Endothelial cell of umbilical vein (primary cell): ENCODE results near the gene PCDH15.

ENCODE experiments used
- EZH2 ChIP-seq: IDR thresholded peaks from 2 replicates; pipeline ENCODE4 v1.6.1; 2012; ENCODE audit warnings: borderline replicate concordance, low read depth, mild to moderate bottlenecking, moderate library complexity, low read length, inconsistent platforms; ENCODE audit not compliant: severe bottlenecking
- MAX ChIP-seq: IDR thresholded peaks from 2 replicates; pipeline ENCODE4 v1.6.1; 2011; ENCODE audit not compliant: insufficient read depth, insufficient read length
- POLR2A ChIP-seq: IDR thresholded peaks from 2 replicates; pipeline ENCODE4 v1.6.1; 2012; ENCODE audit warnings: low read depth, mild to moderate bottlenecking, control low read depth, low read length
- POLR2AphosphoS5 ChIP-seq: IDR thresholded peaks from 2 replicates; pipeline ENCODE4 v1.6.1; 2012; ENCODE audit warnings: low read depth, mild to moderate bottlenecking, control low read depth, low read length, moderate library complexity; ENCODE audit not compliant: insufficient read depth
- TF ChIP-seq, protein P1 (sequence below), 2 donors: IDR thresholded peaks; 1 replicate in 1 of 2; 2 replicates in 1 of 2; pipeline ENCODE4 v1.5.1; 2011; ENCODE audit warnings: low read length in 2 of 2, mild to moderate bottlenecking in 2 of 2, moderate library complexity in 2 of 2, control low read depth in 1 of 2, inconsistent platforms in 1 of 2, low read depth in 1 of 2; ENCODE audit not compliant: insufficient read depth in 1 of 2; ENCODE audit errors: extremely low read depth in 1 of 2

DNA sequence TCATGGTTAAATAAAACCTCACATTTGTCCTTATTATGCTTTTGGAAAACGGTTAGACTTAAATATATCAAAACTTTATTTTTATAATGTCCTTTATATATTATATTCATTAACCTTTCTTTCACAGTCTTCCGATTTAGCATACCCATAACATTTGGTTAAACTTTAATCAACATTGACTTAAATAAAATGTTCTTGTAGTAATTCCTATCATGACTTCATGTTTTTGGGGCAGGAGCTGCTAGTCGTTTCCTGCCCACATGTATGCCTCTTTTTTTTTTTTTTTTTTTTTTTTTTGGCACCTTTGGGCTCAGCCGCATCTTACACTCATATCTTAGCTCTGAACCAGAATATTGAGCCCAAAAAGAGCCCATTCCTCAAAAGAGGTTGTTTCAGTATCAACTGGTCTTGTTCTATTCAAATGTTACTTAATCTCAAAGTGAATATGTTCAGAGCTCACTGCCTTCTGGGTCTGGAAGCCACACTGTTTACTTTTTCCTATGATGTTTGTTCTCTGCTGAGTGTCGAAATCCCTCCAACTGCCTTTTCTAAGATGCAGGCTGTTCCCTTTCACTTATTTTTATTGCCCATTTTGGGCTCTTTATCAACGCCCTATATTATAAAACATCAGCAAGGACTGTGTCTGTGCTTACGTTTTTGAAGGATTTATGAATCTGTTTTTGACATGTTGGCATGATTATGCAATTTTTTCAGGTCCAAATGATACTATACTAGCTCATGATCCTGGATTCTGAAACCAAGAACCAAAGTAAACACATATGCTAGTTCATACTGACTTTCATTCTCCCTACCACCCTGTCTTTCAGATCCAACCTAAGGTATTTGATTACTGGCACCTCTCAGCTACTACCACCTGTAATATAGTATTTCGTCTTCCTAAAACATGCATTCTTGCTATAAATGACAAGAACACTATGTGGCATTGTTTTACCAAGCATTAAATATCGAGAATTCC lies 914.4 kb downstream of the PCDH15 start:
- TF ChIP-seq POLR2A (no peak), EZH2 (no peak), MAX (no peak), POLR2AphosphoS5 (no peak)
- TF ChIP-seq, protein P1, sequence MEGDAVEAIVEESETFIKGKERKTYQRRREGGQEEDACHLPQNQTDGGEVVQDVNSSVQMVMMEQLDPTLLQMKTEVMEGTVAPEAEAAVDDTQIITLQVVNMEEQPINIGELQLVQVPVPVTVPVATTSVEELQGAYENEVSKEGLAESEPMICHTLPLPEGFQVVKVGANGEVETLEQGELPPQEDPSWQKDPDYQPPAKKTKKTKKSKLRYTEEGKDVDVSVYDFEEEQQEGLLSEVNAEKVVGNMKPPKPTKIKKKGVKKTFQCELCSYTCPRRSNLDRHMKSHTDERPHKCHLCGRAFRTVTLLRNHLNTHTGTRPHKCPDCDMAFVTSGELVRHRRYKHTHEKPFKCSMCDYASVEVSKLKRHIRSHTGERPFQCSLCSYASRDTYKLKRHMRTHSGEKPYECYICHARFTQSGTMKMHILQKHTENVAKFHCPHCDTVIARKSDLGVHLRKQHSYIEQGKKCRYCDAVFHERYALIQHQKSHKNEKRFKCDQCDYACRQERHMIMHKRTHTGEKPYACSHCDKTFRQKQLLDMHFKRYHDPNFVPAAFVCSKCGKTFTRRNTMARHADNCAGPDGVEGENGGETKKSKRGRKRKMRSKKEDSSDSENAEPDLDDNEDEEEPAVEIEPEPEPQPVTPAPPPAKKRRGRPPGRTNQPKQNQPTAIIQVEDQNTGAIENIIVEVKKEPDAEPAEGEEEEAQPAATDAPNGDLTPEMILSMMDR (IDR thresholded peaks at IDR 0.05; ENCODE audit: extremely low read depth in 1 of 2, insufficient read depth in 1 of 2, low read depth in 1 of 2, low read length in 2 of 2), result no peak
